H9 (cell line): ENCODE measurements around the gene GPR137. TPM values are rescaled to one million over a fixed set of nuclear protein-coding genes. Genes with fewer than 3 reads are reported as not detected.
A peak's percentile ranks its signal among the peaks of the same experiment; 100 is the strongest.

Experiments used
- DNase-seq: peaks from one replicate; pipeline ENCODE4 v3.0.0-alpha.2; 2017
- H2AFZ ChIP-seq: one replicate; pipeline ENCODE4 v1.6.1; 2013; ENCODE audit warnings: mild to moderate bottlenecking, low read length, control low read depth, moderate library complexity
- H2AK5ac ChIP-seq: 2 replicates; pipeline ENCODE4 v1.6.1; 2013; ENCODE audit warnings: low read length, control low read depth, mixed read lengths; ENCODE audit not compliant: insufficient read length
- H2BK120ac ChIP-seq: one replicate; pipeline ENCODE4 v1.6.1; 2013; ENCODE audit warnings: low read depth, mild to moderate bottlenecking, low read length, control low read depth, inconsistent platforms; ENCODE audit not compliant: poor library complexity, severe bottlenecking
- H2BK12ac ChIP-seq: 2 replicates; pipeline ENCODE4 v1.6.1; 2013; ENCODE audit warnings: low read length, control low read depth, mixed read lengths, low read depth; ENCODE audit not compliant: insufficient read length
- H2BK15ac ChIP-seq: 2 replicates; pipeline ENCODE4 v1.6.1; 2013; ENCODE audit warnings: low read depth, low read length, control low read depth
- H2BK20ac ChIP-seq: one replicate; pipeline ENCODE4 v1.6.1; 2013; ENCODE audit warnings: low read depth, mild to moderate bottlenecking, low read length, control low read depth, inconsistent platforms; ENCODE audit not compliant: poor library complexity, severe bottlenecking
- H2BK5ac ChIP-seq: 2 replicates; pipeline ENCODE4 v1.6.1; 2013; ENCODE audit warnings: low read length, control low read depth, mixed read lengths; ENCODE audit not compliant: insufficient read length
- H3K14ac ChIP-seq: 2 replicates; pipeline ENCODE4 v1.6.1; 2013; ENCODE audit warnings: low read length, control low read depth; ENCODE audit not compliant: insufficient read depth
- H3K18ac ChIP-seq: 2 replicates; pipeline ENCODE4 v1.6.1; 2013; ENCODE audit warnings: low read depth, mild to moderate bottlenecking, mixed read lengths, low read length, control low read depth; ENCODE audit not compliant: insufficient read length
- H3K23ac ChIP-seq: 2 replicates; pipeline ENCODE4 v1.6.1; 2013; ENCODE audit warnings: low read length, control low read depth, mixed read lengths, low read depth; ENCODE audit not compliant: insufficient read length
- H3K23me2 ChIP-seq: 2 replicates; pipeline ENCODE4 v1.6.1; 2013; ENCODE audit warnings: low read depth, mild to moderate bottlenecking, mixed read lengths, low read length, control low read depth; ENCODE audit not compliant: insufficient read length, poor library complexity, severe bottlenecking
- H3K27ac ChIP-seq: 2 replicates; pipeline ENCODE4 v1.5.1; 2013; ENCODE audit warnings: low read length, control low read depth, mixed read lengths, low read depth; ENCODE audit not compliant: insufficient read length
- H3K27me3 ChIP-seq: 2 replicates; pipeline ENCODE4 v1.6.1; 2013; ENCODE audit warnings: low read length, control low read depth, inconsistent platforms; ENCODE audit not compliant: insufficient read depth
- H3K4ac ChIP-seq: 2 replicates; pipeline ENCODE4 v1.6.1; 2013; ENCODE audit warnings: low read depth, mild to moderate bottlenecking, control low read depth, inconsistent platforms, low read length, moderate library complexity
- H3K4me1 ChIP-seq: 2 replicates; pipeline ENCODE4 v1.6.1; 2013; ENCODE audit warnings: low read length, control low read depth, inconsistent platforms; ENCODE audit not compliant: insufficient read depth
- H3K4me2 ChIP-seq: 2 replicates; pipeline ENCODE4 v1.6.1; 2013; ENCODE audit warnings: low read length, control low read depth, mixed read lengths; ENCODE audit not compliant: insufficient read length, insufficient read depth
- H3K56ac ChIP-seq: 2 replicates; pipeline ENCODE4 v1.6.1; 2013; ENCODE audit warnings: low read depth, mild to moderate bottlenecking, mixed read lengths, low read length, control low read depth; ENCODE audit not compliant: insufficient read length
- H3K79me1 ChIP-seq: 2 replicates; pipeline ENCODE4 v1.6.1; 2013; ENCODE audit warnings: low read depth, mild to moderate bottlenecking, moderate library complexity, low read length, control low read depth, inconsistent platforms; ENCODE audit not compliant: insufficient read depth, poor library complexity, severe bottlenecking
- H3K79me2 ChIP-seq: 2 replicates; pipeline ENCODE4 v1.6.1; 2013; ENCODE audit warnings: low read length, control low read depth, inconsistent platforms; ENCODE audit not compliant: insufficient read depth
- H3K9ac ChIP-seq: 2 replicates; pipeline ENCODE4 v1.6.1; 2013; ENCODE audit warnings: low read length, control low read depth, mixed read lengths; ENCODE audit not compliant: insufficient read length; ENCODE audit errors: extremely low read depth
- H3K9me3 ChIP-seq: one replicate; pipeline ENCODE4 v1.6.1; 2013; ENCODE audit warnings: low read depth, low read length, inconsistent platforms; ENCODE audit not compliant: control insufficient read depth
- H3T11ph ChIP-seq: one replicate; pipeline ENCODE4 v1.6.1; 2013; ENCODE audit warnings: mild to moderate bottlenecking, low read length, control low read depth, inconsistent platforms
- H4K20me1 ChIP-seq: one replicate; pipeline ENCODE4 v1.6.1; 2013; ENCODE audit not compliant: control insufficient read depth, insufficient read length, insufficient read depth
- H4K5ac ChIP-seq: 2 replicates; pipeline ENCODE4 v1.6.1; 2013; ENCODE audit warnings: low read depth, mild to moderate bottlenecking, mixed read lengths, low read length, control low read depth; ENCODE audit not compliant: insufficient read length
- H4K8ac ChIP-seq: replicated peaks from 2 replicates; pipeline ENCODE4 v1.6.1; 2013; ENCODE audit warnings: low read length, control low read depth, mixed read lengths, low read depth; ENCODE audit not compliant: insufficient read length
- H4K91ac ChIP-seq: 2 replicates; pipeline ENCODE4 v1.6.1; 2013; ENCODE audit warnings: low read depth, mild to moderate bottlenecking, moderate library complexity, mixed read lengths, low read length, control low read depth; ENCODE audit not compliant: insufficient read length
- H3K27ac Mint-ChIP-seq, 3 experiments: 2 replicates in 2 of 3; 3 replicates in 1 of 3; pipeline ENCODE4 v1.8.0; 2020 to 2021; ENCODE audit warnings: mixed read lengths in 3 of 3, mild to moderate bottlenecking in 1 of 3, moderate library complexity in 1 of 3
- H3K27me3 Mint-ChIP-seq: 2 replicates; pipeline ENCODE4 v1.8.0; 2021; ENCODE audit warnings: low read depth, mild to moderate bottlenecking, moderate library complexity, mixed read lengths
- H3K36me3 Mint-ChIP-seq, 3 experiments: 2 replicates in 2 of 3; 3 replicates in 1 of 3; pipeline ENCODE4 v1.8.0; 2020 to 2021; ENCODE audit warnings: low read depth in 3 of 3, mixed read lengths in 3 of 3; ENCODE audit not compliant: insufficient read depth in 1 of 3
- H3K4me1 Mint-ChIP-seq, 2 experiments: 2 replicates each; pipeline ENCODE4 v1.8.0; 2020; ENCODE audit warnings: mixed read lengths in 2 of 2
- H3K4me3 Mint-ChIP-seq, 2 experiments: 2 replicates in 1 of 2; 3 replicates in 1 of 2; pipeline ENCODE4 v1.8.0; 2020 to 2021; ENCODE audit warnings: mild to moderate bottlenecking in 2 of 2, mixed read lengths in 2 of 2, moderate library complexity in 1 of 2
- H3K9me3 Mint-ChIP-seq, 2 experiments: 2 replicates in 1 of 2; 3 replicates in 1 of 2; pipeline ENCODE4 v1.8.0; 2020; ENCODE audit warnings: mild to moderate bottlenecking in 2 of 2, mixed read lengths in 2 of 2, moderate library complexity in 1 of 2
- WGBS: extraction: QIAGEN DNeasy Blood & Tissue Kit; methylation state at CpG from one replicate; pipeline ENCODE4 v1.1.7; 2013; ENCODE audit warnings: missing lambda C conversion rate, low lambda C conversion rate, mixed read lengths; ENCODE audit not compliant: insufficient read length; ENCODE audit errors: extremely low coverage; 5-methylcytosine and 5-hydroxymethylcytosine counted together
- total RNA-seq: library from RNA; stranded (reverse); gene quantifications from 2 replicates; pipeline ENCODE4 v1.2.1, GENCODE V29; 2021
- TF ChIP-seq, protein P1 (sequence below): fragments of 200-600 bp; sonication (generic); conservative IDR thresholded peaks from 3 replicates; pipeline ENCODE4 v1.8.0; 2021; ENCODE audit warnings: antibody characterized with exemption, mild to moderate bottlenecking

GPR137 gene
- total RNA-seq, 1 experiment from 2014 or later: 39.6 TPM

DNA sequence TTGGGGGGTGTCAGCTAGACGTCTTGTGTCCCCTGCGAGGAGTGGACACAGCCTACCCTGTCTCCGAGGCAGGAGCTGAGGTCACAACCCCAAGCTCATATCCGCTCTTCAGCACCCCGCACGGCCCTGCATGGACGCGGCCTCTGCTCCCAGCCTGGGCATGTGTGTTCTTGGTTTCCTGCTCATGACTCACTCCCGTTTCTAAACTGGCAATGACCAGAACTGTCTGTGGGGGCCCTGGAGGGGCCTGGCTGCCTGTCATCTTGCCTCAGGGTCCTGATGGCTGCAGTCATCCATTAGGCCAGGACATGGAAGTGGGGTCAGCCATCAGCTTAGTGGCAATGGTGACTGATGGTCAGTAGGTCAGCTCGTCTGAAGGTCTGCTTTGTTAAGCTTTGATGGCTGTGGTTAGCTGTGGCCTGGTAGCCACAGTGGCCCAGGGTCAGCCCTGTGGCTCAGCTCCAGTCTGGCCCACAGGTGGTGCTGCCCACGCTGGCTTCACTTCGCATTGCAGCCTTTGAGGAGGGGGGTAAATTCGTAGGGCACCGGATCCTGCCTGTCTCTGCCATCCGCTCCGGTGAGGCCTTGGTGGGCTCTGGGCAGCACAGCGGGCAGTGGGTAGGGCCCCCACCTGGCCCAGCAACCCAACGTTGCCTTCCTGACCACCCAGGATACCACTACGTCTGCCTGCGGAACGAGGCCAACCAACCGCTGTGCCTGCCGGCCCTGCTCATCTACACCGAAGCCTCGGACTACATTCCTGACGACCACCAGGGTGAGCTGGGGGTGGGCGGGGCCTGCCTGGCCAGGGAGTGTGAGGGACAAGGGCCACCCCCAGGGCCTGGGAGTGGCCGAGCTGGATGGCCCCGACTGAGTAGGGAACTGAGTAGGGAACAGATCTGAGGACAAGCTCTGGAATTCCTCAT, 22.4 kb upstream of the GPR137 start:
- TF ChIP-seq, protein P1, sequence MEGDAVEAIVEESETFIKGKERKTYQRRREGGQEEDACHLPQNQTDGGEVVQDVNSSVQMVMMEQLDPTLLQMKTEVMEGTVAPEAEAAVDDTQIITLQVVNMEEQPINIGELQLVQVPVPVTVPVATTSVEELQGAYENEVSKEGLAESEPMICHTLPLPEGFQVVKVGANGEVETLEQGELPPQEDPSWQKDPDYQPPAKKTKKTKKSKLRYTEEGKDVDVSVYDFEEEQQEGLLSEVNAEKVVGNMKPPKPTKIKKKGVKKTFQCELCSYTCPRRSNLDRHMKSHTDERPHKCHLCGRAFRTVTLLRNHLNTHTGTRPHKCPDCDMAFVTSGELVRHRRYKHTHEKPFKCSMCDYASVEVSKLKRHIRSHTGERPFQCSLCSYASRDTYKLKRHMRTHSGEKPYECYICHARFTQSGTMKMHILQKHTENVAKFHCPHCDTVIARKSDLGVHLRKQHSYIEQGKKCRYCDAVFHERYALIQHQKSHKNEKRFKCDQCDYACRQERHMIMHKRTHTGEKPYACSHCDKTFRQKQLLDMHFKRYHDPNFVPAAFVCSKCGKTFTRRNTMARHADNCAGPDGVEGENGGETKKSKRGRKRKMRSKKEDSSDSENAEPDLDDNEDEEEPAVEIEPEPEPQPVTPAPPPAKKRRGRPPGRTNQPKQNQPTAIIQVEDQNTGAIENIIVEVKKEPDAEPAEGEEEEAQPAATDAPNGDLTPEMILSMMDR: peak; percentile 19; the same call in 1 of the 3 replicates
- Histone ChIP-seq H2AFZ (no peak overlapping the region), H2BK15ac (no peak overlapping the region), H3K4ac (no peak overlapping the region), H3K9ac (no peak overlapping the region), H3K18ac (no peak overlapping the region), H3K56ac (no peak overlapping the region), H2BK120ac (no peak overlapping the region), H3K14ac (no peak overlapping the region; the same call in 1 of the 2 replicates), H3K27ac (no peak overlapping the region), H3K4me2 (no peak overlapping the region), H3K4me1 (no peaks in the 10 kb centered on the region), H3K23me2 (no peaks in the 10 kb centered on the region), H3K79me2 (no peaks in the 10 kb centered on the region), H3K23ac (no peak overlapping the region), H4K20me1 (no peaks in the 10 kb centered on the region), H3K27me3 (no peaks in the 10 kb centered on the region), H2AK5ac (no peak overlapping the region), H2BK20ac (no peak overlapping the region), H4K91ac (no peak overlapping the region), H4K5ac (no peak overlapping the region), H3K79me1 (no peaks in the 10 kb centered on the region), H3K9me3 (no peaks in the 10 kb centered on the region), H4K8ac (no peak overlapping the region), H3T11ph (no peak overlapping the region), H2BK12ac (no peak overlapping the region), H2BK5ac (no peak overlapping the region)
- WGBS: no CpG with 5 or more reads among the region's 29 CpGs
- peak; percentile 62 for DNase-seq
- no peaks in the 10 kb centered on the region for H3K9me3 Mint-ChIP-seq
- peaks cover 43 to 84% (median 67%) of the 10 kb centered on the region in 3 experiments for H3K36me3 Mint-ChIP-seq
- peak overlapping the region; percentile 31 to 77 (median 49); a peak in 3 of 7 replicates for H3K27ac Mint-ChIP-seq
- peaks cover 5 to 12% of the 10 kb centered on the region in 2 experiments; a peak in 3 of 4 replicates for H3K4me1 Mint-ChIP-seq
- H3K27me3 Mint-ChIP-seq: no peaks in the 10 kb centered on the region
- H3K4me3 Mint-ChIP-seq: peak overlapping the region in 1 of 2 experiments; percentile 46; a peak in 2 of 5 replicates
